ENCODE data around the gene NOL4L.
"Not testable (repeated sequence)": the region's sequence is repeated elsewhere in the genome, so short reads cannot be mapped to it uniquely, and the experiment has no call there.

Gene NOL4L

GRCh38 chr20:32600681-32601237, 15.6 kb upstream of the NOL4L start:
- TF ChIP-seq PAX5 (IDR thresholded peaks at IDR 0.05; ENCODE audit: insufficient read depth, low read length, severe bottlenecking) (no peak), POLR2AphosphoS5 (IDR thresholded peaks at IDR 0.05; ENCODE audit: low read depth, low read length) (no peak), POU2F2 (IDR thresholded peaks at IDR 0.05; ENCODE audit: low read depth, low read length) (no peak), POLR2A (IDR thresholded peaks at IDR 0.05; ENCODE audit: low read depth, low read length) (no peak), TAF1 (IDR thresholded peaks at IDR 0.05; ENCODE audit: low read depth, low read length) (no peak), SPI1 (IDR thresholded peaks at IDR 0.05; ENCODE audit: low read depth, low read length) (no peak)
- DNase-seq (ENCODE audit: insufficient read length, low spot score), result no peak

GRCh38 chr20:32599783-32600340, 14.7 kb upstream of the NOL4L start:
- no peak for DNase-seq (ENCODE audit: insufficient read length, low spot score)

More at GRCh38 chr20:32600681-32601237, 15.6 kb upstream of the NOL4L start:
- FAIRE-seq, result no peak

GRCh38 chr20:32598606-32599005, 13.5 kb upstream of the NOL4L start:
- FAIRE-seq, result no peak
- TF ChIP-seq POLR2A (IDR thresholded peaks at IDR 0.05; ENCODE audit: low read depth, low read length) (no peak), TAF1 (IDR thresholded peaks at IDR 0.05; ENCODE audit: low read depth, low read length) (no peak), POU2F2 (IDR thresholded peaks at IDR 0.05; ENCODE audit: low read depth, low read length) (no peak), PAX5 (IDR thresholded peaks at IDR 0.05; ENCODE audit: insufficient read depth, low read length, severe bottlenecking) (no peak), SPI1 (IDR thresholded peaks at IDR 0.05; ENCODE audit: low read depth, low read length) (no peak), POLR2AphosphoS5 (IDR thresholded peaks at IDR 0.05; ENCODE audit: low read depth, low read length) (no peak)

More at GRCh38 chr20:32599783-32600340, 14.7 kb upstream of the NOL4L start:
- TF ChIP-seq TAF1 (IDR thresholded peaks at IDR 0.05; ENCODE audit: low read depth, low read length), result no peak
- FAIRE-seq, result no peak

GRCh38 chr20:32597714-32598113, 12.6 kb upstream of the NOL4L start:
- no peak for FAIRE-seq
- TF ChIP-seq POLR2AphosphoS5 (IDR thresholded peaks at IDR 0.05; ENCODE audit: low read depth, low read length) (no peak), PAX5 (IDR thresholded peaks at IDR 0.05; ENCODE audit: insufficient read depth, low read length, severe bottlenecking) (no peak)
- no peak for DNase-seq (ENCODE audit: insufficient read length, low spot score)

More at GRCh38 chr20:32598606-32599005, 13.5 kb upstream of the NOL4L start:
- no peak for DNase-seq (ENCODE audit: insufficient read length, low spot score)

GRCh38 chr20:32596681-32597252, 11.6 kb upstream of the NOL4L start:
- no peak for FAIRE-seq
- DNase-seq (ENCODE audit: insufficient read length, low spot score), result no peak
- no peak for TF ChIP-seq PAX5 (IDR thresholded peaks at IDR 0.05; ENCODE audit: insufficient read depth, low read length, severe bottlenecking)
- no peak for TF ChIP-seq TAF1 (IDR thresholded peaks at IDR 0.05; ENCODE audit: low read depth, low read length)
- no peak for TF ChIP-seq SPI1 (IDR thresholded peaks at IDR 0.05; ENCODE audit: low read depth, low read length)
- no peak for TF ChIP-seq POU2F2 (IDR thresholded peaks at IDR 0.05; ENCODE audit: low read depth, low read length)
- no peak for TF ChIP-seq POLR2AphosphoS5 (IDR thresholded peaks at IDR 0.05; ENCODE audit: low read depth, low read length)
- TF ChIP-seq POLR2A (IDR thresholded peaks at IDR 0.05; ENCODE audit: low read depth, low read length), result no peak

- DNase-seq (ENCODE audit: insufficient read length, low spot score) (no peak), FAIRE-seq (no peak)
- TF ChIP-seq POLR2AphosphoS5 (IDR thresholded peaks at IDR 0.05; ENCODE audit: low read depth, low read length), result no peak
- TF ChIP-seq POLR2A (IDR thresholded peaks at IDR 0.05; ENCODE audit: low read depth, low read length), result no peak
- TF ChIP-seq PAX5 (IDR thresholded peaks at IDR 0.05; ENCODE audit: insufficient read depth, low read length, severe bottlenecking), result no peak
Observed at GRCh38 chr20:32595143-32595542, 10.0 kb upstream of the NOL4L start.

GRCh38 chr20:32594669-32595068, 9.5 kb upstream of the NOL4L start:
- not testable (repeated sequence) for DNase-seq (ENCODE audit: insufficient read length, low spot score); FAIRE-seq

- FAIRE-seq (no peak), DNase-seq (ENCODE audit: insufficient read length, low spot score) (no peak)
- TF ChIP-seq POLR2A (IDR thresholded peaks at IDR 0.05; ENCODE audit: low read depth, low read length) (no peak), POU2F2 (IDR thresholded peaks at IDR 0.05; ENCODE audit: low read depth, low read length) (no peak), SPI1 (IDR thresholded peaks at IDR 0.05; ENCODE audit: low read depth, low read length) (no peak), PAX5 (IDR thresholded peaks at IDR 0.05; ENCODE audit: insufficient read depth, low read length, severe bottlenecking) (no peak), TAF1 (IDR thresholded peaks at IDR 0.05; ENCODE audit: low read depth, low read length) (no peak), POLR2AphosphoS5 (IDR thresholded peaks at IDR 0.05; ENCODE audit: low read depth, low read length) (no peak)
Observed at GRCh38 chr20:32594204-32594603, 9.1 kb upstream of the NOL4L start.

GRCh38 chr20:32592616-32593015, 7.5 kb upstream of the NOL4L start:
- DNase-seq (ENCODE audit: insufficient read length, low spot score); FAIRE-seq: not testable (repeated sequence)

- DNase-seq (ENCODE audit: insufficient read length, low spot score), result no peak
- no peak for FAIRE-seq
- TF ChIP-seq POU2F2 (IDR thresholded peaks at IDR 0.05; ENCODE audit: low read depth, low read length), result no peak
- no peak for TF ChIP-seq POLR2A (IDR thresholded peaks at IDR 0.05; ENCODE audit: low read depth, low read length)
- TF ChIP-seq SPI1 (IDR thresholded peaks at IDR 0.05; ENCODE audit: low read depth, low read length), result no peak
- TF ChIP-seq POLR2AphosphoS5 (IDR thresholded peaks at IDR 0.05; ENCODE audit: low read depth, low read length), result no peak
- no peak for TF ChIP-seq TAF1 (IDR thresholded peaks at IDR 0.05; ENCODE audit: low read depth, low read length)
- no peak for TF ChIP-seq PAX5 (IDR thresholded peaks at IDR 0.05; ENCODE audit: insufficient read depth, low read length, severe bottlenecking)
Observed at GRCh38 chr20:32592022-32592421, 6.9 kb upstream of the NOL4L start.

- TF ChIP-seq POU2F2 (IDR thresholded peaks at IDR 0.05; ENCODE audit: low read depth, low read length), result no peak
- no peak for TF ChIP-seq POLR2AphosphoS5 (IDR thresholded peaks at IDR 0.05; ENCODE audit: low read depth, low read length)
- TF ChIP-seq POLR2A (IDR thresholded peaks at IDR 0.05; ENCODE audit: low read depth, low read length), result no peak
- no peak for TF ChIP-seq PAX5 (IDR thresholded peaks at IDR 0.05; ENCODE audit: insufficient read depth, low read length, severe bottlenecking)
- no peak for TF ChIP-seq TAF1 (IDR thresholded peaks at IDR 0.05; ENCODE audit: low read depth, low read length)
- TF ChIP-seq SPI1 (IDR thresholded peaks at IDR 0.05; ENCODE audit: low read depth, low read length), result no peak
- no peak for DNase-seq (ENCODE audit: insufficient read length, low spot score)
- no peak for FAIRE-seq
Observed at GRCh38 chr20:32589769-32590168, 4.6 kb upstream of the NOL4L start.
